OCI-LY1 (cell line): Measurements from ENCODE around the gene PHLPP1.

Source experiments
- H2AFZ ChIP-seq: fragments of 200-600 bp; sonication (generic), shearing (Covaris generic); 2 replicates; pipeline ENCODE4 v1.6.0; 2014; ENCODE audit warnings: antibody characterized with exemption, mild to moderate bottlenecking, low read length
- H3F3A ChIP-seq: fragments of 200-600 bp; sonication (generic), shearing (Covaris generic); 2 replicates; pipeline ENCODE4 v1.6.0; 2014; ENCODE audit warnings: mild to moderate bottlenecking, antibody characterized with exemption, low read length, moderate library complexity; ENCODE audit not compliant: insufficient read depth
- H3K27ac ChIP-seq: fragments of 200-600 bp; sonication (generic); 2 replicates; pipeline ENCODE4 v1.5.1; 2014; ENCODE audit warnings: low read length, mixed run types, mild to moderate bottlenecking, low read depth; ENCODE audit not compliant: poor library complexity, severe bottlenecking
- H3K27me3 ChIP-seq: fragments of 200-600 bp; sonication (generic); 2 replicates; pipeline ENCODE4 v1.6.0; 2014; ENCODE audit warnings: antibody characterized with exemption, mild to moderate bottlenecking, low read length, moderate library complexity; ENCODE audit not compliant: insufficient read depth
- H3K36me3 ChIP-seq: fragments of 200-600 bp; sonication (generic); 2 replicates; pipeline ENCODE4 v1.6.1; 2014; ENCODE audit warnings: mild to moderate bottlenecking, antibody characterized with exemption, low read length, moderate library complexity, mixed read lengths; ENCODE audit not compliant: insufficient read depth
- H3K4me1 ChIP-seq: fragments of 200-600 bp; sonication (generic); 2 replicates; pipeline ENCODE4 v1.5.1; 2014; ENCODE audit warnings: mild to moderate bottlenecking, low read length, moderate library complexity; ENCODE audit not compliant: insufficient read depth, severe bottlenecking
- H3K4me2 ChIP-seq: fragments of 200-600 bp; sonication (generic), shearing (Covaris generic); 2 replicates; pipeline ENCODE4 v1.6.1; 2014; ENCODE audit warnings: low read length
- H3K4me3 ChIP-seq: fragments of 200-600 bp; sonication (generic); 2 replicates; pipeline ENCODE4 v1.5.1; 2014; ENCODE audit warnings: low read length, low read depth, mild to moderate bottlenecking, mixed read lengths; ENCODE audit not compliant: poor library complexity, severe bottlenecking
- H3K79me2 ChIP-seq: fragments of 200-600 bp; shearing (Covaris generic); 2 replicates; pipeline ENCODE4 v1.6.1; 2016; ENCODE audit warnings: mixed run types, low read length, mixed read lengths; ENCODE audit not compliant: insufficient read depth
- H3K9ac ChIP-seq: fragments of 200-600 bp; sonication (generic), shearing (Covaris generic); 2 replicates; pipeline ENCODE4 v1.6.1; 2014; ENCODE audit warnings: mild to moderate bottlenecking, low read length, mixed read lengths
- H3K9me2 ChIP-seq: fragments of 200-600 bp; sonication (generic), shearing (Covaris generic); 2 replicates; pipeline ENCODE4 v1.6.1; 2014; ENCODE audit warnings: low read depth, mild to moderate bottlenecking, low read length, mixed read lengths
- H3K9me3 ChIP-seq: fragments of 200-600 bp; shearing (Covaris generic); 2 replicates; pipeline ENCODE4 v1.6.1; 2014; ENCODE audit warnings: low read length, mixed read lengths
- H4K20me1 ChIP-seq: fragments of 200-600 bp; sonication (generic), shearing (Covaris generic); 2 replicates; pipeline ENCODE4 v1.6.0; 2016; ENCODE audit warnings: mild to moderate bottlenecking, low read length; ENCODE audit not compliant: insufficient read depth
- EZH2 ChIP-seq: fragments of 200-600 bp; sonication (generic), shearing (Covaris generic); IDR thresholded peaks from 2 replicates; pipeline ENCODE4 v1.8.0; 2017; ENCODE audit warnings: borderline replicate concordance, mixed run types, mild to moderate bottlenecking, antibody characterized with exemption, low read length, moderate library complexity, mixed read lengths
- TF ChIP-seq, protein P1 (sequence below): fragments of 200-600 bp; sonication (generic), shearing (Covaris generic); IDR thresholded peaks from 2 replicates; pipeline ENCODE4 v1.5.1; 2017; ENCODE audit warnings: mild to moderate bottlenecking, antibody characterized with exemption, low read length, moderate library complexity, mixed read lengths

Gene PHLPP1

DNA sequence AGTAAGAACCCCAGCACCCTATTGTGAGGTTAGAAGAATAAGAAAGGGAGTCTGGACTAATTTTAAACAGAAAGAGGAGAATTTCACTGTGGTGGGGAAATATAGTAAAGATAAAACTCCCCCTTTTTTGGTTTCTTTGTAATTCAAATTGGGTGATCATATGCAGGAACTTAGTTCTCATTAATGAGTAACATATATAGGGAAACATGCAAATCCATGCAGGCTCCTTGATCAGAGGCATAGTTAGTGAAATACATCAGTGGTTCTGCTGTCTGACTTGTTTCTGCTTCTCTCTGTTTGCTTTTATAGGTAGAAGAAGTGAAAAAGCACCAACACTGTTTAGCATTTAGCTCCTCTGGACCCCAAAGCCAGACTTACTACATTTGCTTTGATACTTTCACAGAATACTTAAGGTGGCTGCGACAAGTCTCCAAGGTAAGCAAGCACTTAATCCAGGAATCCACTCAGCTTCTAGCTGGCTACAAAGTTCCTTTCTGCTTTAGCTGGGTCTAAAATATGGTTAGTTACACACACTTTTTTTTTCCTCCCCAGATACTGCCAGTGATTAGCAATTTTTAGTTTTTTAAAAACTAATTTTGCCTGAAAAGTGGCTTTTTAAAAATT, 123.2 kb downstream of the PHLPP1 start:
- Histone ChIP-seq H3F3A (no peaks in the 10 kb centered on the region), H3K27me3 (no peaks in the 10 kb centered on the region), H3K36me3 (no peaks in the 10 kb centered on the region), H3K79me2 (no peaks in the 10 kb centered on the region), H3K4me2 (no peak overlapping the region), H3K9me2 (no peaks in the 10 kb centered on the region), H3K27ac (peak overlapping the region; percentile 39), H3K4me3 (no peak overlapping the region), H2AFZ (no peak overlapping the region), H3K9me3 (no peaks in the 10 kb centered on the region), H3K9ac (no peak overlapping the region), H3K4me1 (peaks cover 12% of the 10 kb centered on the region), H4K20me1 (no peaks in the 10 kb centered on the region)
- TF ChIP-seq EZH2, result no peak
- TF ChIP-seq, protein P1, sequence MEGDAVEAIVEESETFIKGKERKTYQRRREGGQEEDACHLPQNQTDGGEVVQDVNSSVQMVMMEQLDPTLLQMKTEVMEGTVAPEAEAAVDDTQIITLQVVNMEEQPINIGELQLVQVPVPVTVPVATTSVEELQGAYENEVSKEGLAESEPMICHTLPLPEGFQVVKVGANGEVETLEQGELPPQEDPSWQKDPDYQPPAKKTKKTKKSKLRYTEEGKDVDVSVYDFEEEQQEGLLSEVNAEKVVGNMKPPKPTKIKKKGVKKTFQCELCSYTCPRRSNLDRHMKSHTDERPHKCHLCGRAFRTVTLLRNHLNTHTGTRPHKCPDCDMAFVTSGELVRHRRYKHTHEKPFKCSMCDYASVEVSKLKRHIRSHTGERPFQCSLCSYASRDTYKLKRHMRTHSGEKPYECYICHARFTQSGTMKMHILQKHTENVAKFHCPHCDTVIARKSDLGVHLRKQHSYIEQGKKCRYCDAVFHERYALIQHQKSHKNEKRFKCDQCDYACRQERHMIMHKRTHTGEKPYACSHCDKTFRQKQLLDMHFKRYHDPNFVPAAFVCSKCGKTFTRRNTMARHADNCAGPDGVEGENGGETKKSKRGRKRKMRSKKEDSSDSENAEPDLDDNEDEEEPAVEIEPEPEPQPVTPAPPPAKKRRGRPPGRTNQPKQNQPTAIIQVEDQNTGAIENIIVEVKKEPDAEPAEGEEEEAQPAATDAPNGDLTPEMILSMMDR, result no peak

DNA sequence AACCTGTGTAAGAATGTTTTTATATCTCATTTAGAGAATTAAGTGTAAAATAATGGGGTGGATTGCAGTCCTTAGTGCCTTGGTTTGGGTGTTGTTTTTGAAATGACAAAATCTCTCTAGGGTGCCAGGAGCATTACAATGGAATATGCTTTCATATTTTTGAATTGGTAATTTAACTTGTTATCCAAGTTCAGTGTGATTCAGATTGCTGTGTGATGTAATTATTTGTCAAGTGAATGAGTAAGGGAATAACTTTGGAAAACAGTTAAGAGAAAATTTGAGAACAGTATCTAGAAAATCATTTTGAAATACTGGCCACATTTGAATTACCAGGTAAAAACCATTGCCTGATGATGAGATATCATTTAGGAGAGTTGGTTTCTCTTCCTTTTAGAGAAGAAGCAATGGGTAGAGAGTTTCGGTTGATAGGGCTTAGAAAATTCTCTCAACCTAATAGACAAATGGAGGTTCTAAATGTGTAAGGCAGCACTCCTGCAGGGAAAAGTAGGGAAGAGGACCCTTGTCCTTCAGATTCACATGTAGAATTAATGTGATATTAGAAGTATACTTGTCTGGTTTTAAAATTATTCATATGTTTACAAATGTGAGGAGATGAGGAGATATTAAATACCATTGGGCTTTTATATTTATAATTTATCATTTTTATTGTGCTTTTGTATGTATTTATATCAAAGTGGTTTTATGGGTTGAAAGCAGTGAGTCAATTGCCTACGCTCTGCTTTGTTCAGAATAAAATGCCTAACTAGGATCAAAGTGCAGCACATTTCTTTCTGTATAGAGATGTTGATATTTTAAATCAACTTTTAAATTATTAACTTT, 124.8 kb downstream of the PHLPP1 start:
- Histone ChIP-seq H4K20me1 (no peaks in the 10 kb centered on the region), H3K4me1 (peaks cover 15% of the 10 kb centered on the region), H3K27me3 (no peaks in the 10 kb centered on the region), H3K4me2 (no peak overlapping the region), H3K9me3 (no peaks in the 10 kb centered on the region), H3K4me3 (no peak overlapping the region), H3K79me2 (no peaks in the 10 kb centered on the region), H3F3A (no peaks in the 10 kb centered on the region), H3K36me3 (no peaks in the 10 kb centered on the region), H2AFZ (no peak overlapping the region), H3K9me2 (no peaks in the 10 kb centered on the region), H3K27ac (no peak overlapping the region), H3K9ac (no peak overlapping the region)
- TF ChIP-seq, protein P1, result no peak
- TF ChIP-seq EZH2, result no peak

DNA sequence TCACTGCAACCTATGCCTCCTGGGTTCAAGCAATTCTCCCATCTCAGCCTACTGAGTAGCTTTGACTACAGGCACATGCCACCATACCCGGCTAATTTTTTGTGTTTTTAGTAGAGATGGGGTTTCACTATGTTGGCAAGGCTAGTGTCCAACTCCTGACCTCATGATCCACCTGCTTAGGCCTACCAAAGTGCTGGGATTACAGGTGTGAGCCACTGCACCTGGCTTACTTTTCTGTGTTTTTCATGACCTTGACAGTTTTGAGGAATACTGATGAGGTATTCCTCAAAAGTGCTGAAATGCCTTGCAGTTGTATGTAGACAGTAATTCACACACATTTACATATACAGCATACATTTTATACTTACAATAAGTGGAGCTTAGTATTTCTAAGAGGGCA, 126.1 kb downstream of the PHLPP1 start:
- Histone ChIP-seq H3K4me2 (no peak overlapping the region), H3K36me3 (no peaks in the 10 kb centered on the region), H2AFZ (no peak overlapping the region), H3K4me1 (peaks cover 20% of the 10 kb centered on the region), H3K27me3 (no peaks in the 10 kb centered on the region), H3K9ac (no peak overlapping the region), H3K9me2 (no peaks in the 10 kb centered on the region), H3K79me2 (no peaks in the 10 kb centered on the region), H3F3A (no peaks in the 10 kb centered on the region), H3K4me3 (no peak overlapping the region), H3K27ac (no peak overlapping the region), H4K20me1 (no peaks in the 10 kb centered on the region), H3K9me3 (no peaks in the 10 kb centered on the region)
- TF ChIP-seq, protein P1, result no peak
- no peak for TF ChIP-seq EZH2
